ENCODE measurements around the gene DUSP21.
"Not testable (repeated sequence)": the region's sequence is repeated elsewhere in the genome, so short reads cannot be mapped to it uniquely, and the experiment has no call there.

The DUSP21 gene

GRCh38 chrX:44828008-44828605, 15.7 kb upstream of the DUSP21 start:
- no peak overlapping the region for H3K4me3 ChIP-seq (ENCODE audit: low read depth, low read length)
- TF ChIP-seq CTCF (IDR thresholded peaks at IDR 0.05; ENCODE audit: low read depth, low read length): no peak

GRCh38 chrX:44829832-44830231, 14.0 kb upstream of the DUSP21 start:
- no peak overlapping the region for H3K4me3 ChIP-seq (ENCODE audit: low read depth, low read length)
- TF ChIP-seq CTCF (IDR thresholded peaks at IDR 0.05; ENCODE audit: low read depth, low read length): no peak

- TF ChIP-seq CTCF (IDR thresholded peaks at IDR 0.05; ENCODE audit: low read depth, low read length): no peak
- no peak overlapping the region for H3K4me3 ChIP-seq (ENCODE audit: low read depth, low read length)
These were observed 1.1 kb upstream of the DUSP21 start for GRCh38 chrX:44842550-44843317.

GRCh38 chrX:44843318-44843702, 511 bp upstream of the DUSP21 start:
- TF ChIP-seq CTCF (IDR thresholded peaks at IDR 0.05; ENCODE audit: low read depth, low read length): no peak
- H3K4me3 ChIP-seq (ENCODE audit: low read depth, low read length): no peak overlapping the region

DNA sequence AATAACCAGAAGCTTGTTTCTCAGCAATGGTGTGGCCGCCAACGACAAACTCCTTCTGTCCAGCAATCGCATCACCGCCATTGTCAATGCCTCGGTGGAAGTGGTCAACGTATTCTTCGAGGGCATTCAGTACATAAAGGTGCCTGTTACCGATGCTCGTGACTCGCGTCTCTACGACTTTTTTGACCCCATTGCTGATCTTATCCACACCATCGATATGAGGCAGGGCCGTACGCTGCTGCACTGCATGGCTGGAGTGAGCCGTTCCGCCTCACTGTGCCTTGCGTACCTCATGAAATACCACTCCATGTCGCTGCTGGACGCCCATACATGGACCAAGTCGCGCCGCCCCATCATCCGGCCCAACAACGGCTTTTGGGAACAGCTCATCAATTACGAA, 383 bp downstream of the DUSP21 start:
- no peak for TF ChIP-seq CTCF (IDR thresholded peaks at IDR 0.05; ENCODE audit: low read depth, low read length)
- no peak overlapping the region for H3K4me3 ChIP-seq (ENCODE audit: low read depth, low read length)

DNA sequence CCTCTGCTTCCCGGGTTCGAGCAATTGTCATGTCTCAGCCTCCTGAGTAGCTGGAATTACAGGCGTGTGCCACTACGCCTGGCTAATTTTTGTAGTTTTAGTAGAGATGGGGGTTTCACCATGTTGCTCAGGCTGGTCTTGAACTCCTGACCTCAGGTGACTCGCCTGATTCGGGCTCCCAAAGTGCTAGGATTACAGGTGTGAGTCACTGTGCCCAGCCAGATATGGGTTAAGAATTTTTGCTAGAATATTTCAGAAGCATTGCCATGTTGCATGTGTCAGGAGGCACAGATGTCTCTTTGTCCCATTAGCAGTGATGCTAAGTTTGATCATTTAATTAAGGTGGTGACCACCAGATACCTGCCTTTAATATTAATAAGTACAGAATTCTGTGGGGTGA, 7.1 kb downstream of the DUSP21 start:
- H3K4me3 ChIP-seq (ENCODE audit: low read depth, low read length): not testable (repeated sequence)

GRCh38 chrX:44871114-44871645, 27.4 kb downstream of the DUSP21 start:
- H3K4me3 ChIP-seq (ENCODE audit: low read depth, low read length): peak overlapping the region; percentile 93
- no peak for TF ChIP-seq CTCF (IDR thresholded peaks at IDR 0.05; ENCODE audit: low read depth, low read length)

All from WI38 (cell line).